ENCODE data around the gene PCBP3.

The PCBP3 gene

DNA sequence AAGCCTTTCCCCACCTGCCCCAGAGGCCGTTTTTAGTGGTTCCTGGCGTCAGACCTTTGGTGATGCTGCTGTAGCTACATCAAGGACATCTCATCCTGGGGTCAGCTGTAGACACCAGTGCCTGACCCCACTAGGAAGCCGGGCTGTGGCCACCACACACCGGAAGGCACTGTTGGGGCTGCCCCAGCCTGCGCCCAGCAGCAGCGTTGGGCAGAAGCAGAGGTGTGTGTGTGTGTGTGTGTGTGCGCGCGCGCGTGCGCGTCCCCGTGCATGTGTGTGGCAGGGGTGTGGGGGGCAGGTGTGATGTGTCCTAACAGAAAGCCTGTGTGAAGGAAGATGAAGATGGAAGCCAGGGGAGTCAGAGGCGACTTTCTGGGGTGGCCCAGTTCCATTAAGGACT, 276.1 kb downstream of the PCBP3 start:
- ChIA-PET CTCF (no interaction called here), POLR2A (no interaction called here)
- H3K4me1 ChIP-seq (ENCODE audit: control extremely low read depth in 1 of 4, control insufficient read depth in 4 of 4, insufficient read depth in 4 of 4, low read length in 3 of 4) = peaks cover 0 to 13% (median 9%) of the 10 kb centered on the region in 4 experiments
- no peak overlapping the region for H3K4me3 ChIP-seq (ENCODE audit: control insufficient read depth in 1 of 7, extremely low read depth in 1 of 7, insufficient read depth in 4 of 7, low read depth in 2 of 7, low read length in 6 of 7)
- peaks cover 0 to 3% (median 0%) of the 10 kb centered on the region in 5 experiments for H3K27me3 ChIP-seq (replicated peaks in 2 of 5; ENCODE audit: control insufficient read depth in 4 of 5, insufficient read depth in 5 of 5, low read length in 4 of 5)
- H3K9me3 ChIP-seq (ENCODE audit: control extremely low read depth in 1 of 5, control insufficient read depth in 4 of 5, insufficient read depth in 2 of 5, low read depth in 1 of 5, low read length in 4 of 5) = peaks cover 0 to 3% (median 1%) of the 10 kb centered on the region in 5 experiments
- 100% methylated on average over 5 of the region's 15 CpGs for WGBS (ENCODE audit: insufficient coverage)
- no peaks in the 10 kb centered on the region for H3K36me3 ChIP-seq (ENCODE audit: control insufficient read depth in 4 of 4, insufficient read depth in 4 of 4, low read length in 3 of 4)
- DNase-seq = no peak
- no peak overlapping the region for H3K27ac ChIP-seq (ENCODE audit: insufficient read depth in 1 of 2, low read depth in 1 of 2, low read length in 2 of 2, poor library complexity in 1 of 2, severe bottlenecking in 2 of 2)

DNA sequence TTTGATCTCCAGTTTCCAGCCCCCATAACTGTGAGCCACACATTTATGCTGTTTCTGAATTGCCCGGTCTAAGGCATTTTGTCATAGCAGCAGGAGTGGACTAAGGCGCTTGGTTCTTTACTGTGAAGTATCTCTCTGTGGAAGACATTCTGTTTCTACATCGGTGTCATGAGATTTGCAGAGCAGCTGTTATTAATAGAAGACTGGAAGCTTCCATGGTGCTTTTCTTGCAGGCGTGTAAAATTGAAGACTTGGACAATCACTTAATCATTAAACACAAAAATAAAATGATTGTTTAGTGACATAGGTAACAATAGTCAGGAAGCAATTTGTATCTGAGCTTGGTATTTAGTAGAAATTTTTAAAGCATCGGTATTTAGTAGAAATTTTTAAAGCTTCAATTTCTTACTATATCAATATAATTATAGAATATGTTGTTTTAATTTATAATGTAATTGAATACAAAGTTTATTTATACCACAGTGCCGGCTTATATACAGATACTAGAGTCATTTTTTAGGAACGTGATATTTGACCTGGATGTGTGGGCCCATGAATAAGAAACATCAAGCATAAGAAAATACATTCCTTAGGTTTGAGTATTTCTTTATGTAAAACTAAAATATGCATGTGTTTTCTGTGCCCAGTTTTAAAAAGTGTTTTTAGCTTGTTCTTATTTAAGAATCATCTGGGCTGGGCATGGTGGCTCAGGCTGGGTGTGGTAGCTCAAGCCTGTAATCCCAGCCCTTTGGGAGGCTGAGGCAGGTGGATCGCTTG, 277.5 kb downstream of the PCBP3 start:
- POLR2A ChIA-PET = no interaction called here
- 100% methylated on average over 1 of the region's 8 CpGs for WGBS (ENCODE audit: insufficient coverage)

DNA sequence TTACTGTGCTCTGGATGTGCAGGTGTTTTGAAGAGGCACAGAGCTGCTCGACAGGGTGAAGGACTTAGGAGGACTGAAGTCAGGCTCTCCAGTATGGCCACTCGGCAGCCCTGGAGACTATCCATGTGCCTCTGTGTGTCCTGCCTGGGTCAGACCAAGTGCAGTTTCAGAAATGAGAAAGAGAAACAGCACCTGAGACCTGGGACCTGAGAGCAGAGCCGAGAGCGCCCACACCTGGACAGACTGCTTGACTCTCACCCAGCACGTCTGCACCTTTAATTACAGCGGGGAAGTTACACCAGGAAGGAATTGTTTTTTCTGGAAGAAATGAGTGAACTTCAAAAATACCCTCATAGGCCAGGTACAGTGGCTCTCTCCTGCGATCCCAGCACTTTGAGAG, 278.4 kb downstream of the PCBP3 start:
- Histone ChIP-seq H3K27me3 (replicated peaks in 2 of 5; ENCODE audit: control insufficient read depth in 4 of 5, insufficient read depth in 5 of 5, low read length in 4 of 5) (peaks cover 0 to 3% (median 0%) of the 10 kb centered on the region in 5 experiments), H3K4me1 (ENCODE audit: control extremely low read depth in 1 of 4, control insufficient read depth in 4 of 4, insufficient read depth in 4 of 4, low read length in 3 of 4) (no peaks in the 10 kb centered on the region), H3K4me3 (ENCODE audit: control insufficient read depth in 1 of 7, extremely low read depth in 1 of 7, insufficient read depth in 4 of 7, low read depth in 2 of 7, low read length in 6 of 7) (no peak overlapping the region), H3K27ac (ENCODE audit: insufficient read depth in 1 of 2, low read depth in 1 of 2, low read length in 2 of 2, poor library complexity in 1 of 2, severe bottlenecking in 2 of 2) (no peak overlapping the region), H3K9me3 (ENCODE audit: control extremely low read depth in 1 of 5, control insufficient read depth in 4 of 5, insufficient read depth in 2 of 5, low read depth in 1 of 5, low read length in 4 of 5) (peaks cover 0 to 3% (median 1%) of the 10 kb centered on the region in 5 experiments), H3K36me3 (ENCODE audit: control insufficient read depth in 4 of 4, insufficient read depth in 4 of 4, low read length in 3 of 4) (no peaks in the 10 kb centered on the region)
- POLR2A ChIA-PET = no interaction called here
- 98% methylated on average over 4 of the region's 7 CpGs for WGBS (ENCODE audit: insufficient coverage)
- DNase-seq = no peak
- CTCF ChIA-PET = interaction anchor here (1.0 to 2.1 kb wide), 4 partner anchors 12 to 45 kb away, joined by 3 to 9 read pairs (median 6); no protein-coding TSS in a partner anchor

More for the DNA sequence above, 277.5 kb downstream of the PCBP3 start:
- Histone ChIP-seq H3K27ac (ENCODE audit: insufficient read depth in 1 of 2, low read depth in 1 of 2, low read length in 2 of 2, poor library complexity in 1 of 2, severe bottlenecking in 2 of 2) (no peak overlapping the region), H3K27me3 (replicated peaks in 2 of 5; ENCODE audit: control insufficient read depth in 4 of 5, insufficient read depth in 5 of 5, low read length in 4 of 5) (peaks cover 0 to 3% (median 0%) of the 10 kb centered on the region in 5 experiments), H3K36me3 (ENCODE audit: control insufficient read depth in 4 of 4, insufficient read depth in 4 of 4, low read length in 3 of 4) (no peaks in the 10 kb centered on the region), H3K4me3 (ENCODE audit: control insufficient read depth in 1 of 7, extremely low read depth in 1 of 7, insufficient read depth in 4 of 7, low read depth in 2 of 7, low read length in 6 of 7) (no peak overlapping the region), H3K9me3 (ENCODE audit: control extremely low read depth in 1 of 5, control insufficient read depth in 4 of 5, insufficient read depth in 2 of 5, low read depth in 1 of 5, low read length in 4 of 5) (peaks cover 0 to 3% (median 1%) of the 10 kb centered on the region in 5 experiments), H3K4me1 (ENCODE audit: control extremely low read depth in 1 of 4, control insufficient read depth in 4 of 4, insufficient read depth in 4 of 4, low read length in 3 of 4) (peaks cover 0 to 9% (median 4%) of the 10 kb centered on the region in 4 experiments)
- CTCF ChIA-PET = interaction anchor here (1.0 to 2.1 kb wide), 3 partner anchors 13 to 44 kb away, joined by 3 to 9 read pairs (median 9); no protein-coding TSS in a partner anchor
- DNase-seq = no peak

DNA sequence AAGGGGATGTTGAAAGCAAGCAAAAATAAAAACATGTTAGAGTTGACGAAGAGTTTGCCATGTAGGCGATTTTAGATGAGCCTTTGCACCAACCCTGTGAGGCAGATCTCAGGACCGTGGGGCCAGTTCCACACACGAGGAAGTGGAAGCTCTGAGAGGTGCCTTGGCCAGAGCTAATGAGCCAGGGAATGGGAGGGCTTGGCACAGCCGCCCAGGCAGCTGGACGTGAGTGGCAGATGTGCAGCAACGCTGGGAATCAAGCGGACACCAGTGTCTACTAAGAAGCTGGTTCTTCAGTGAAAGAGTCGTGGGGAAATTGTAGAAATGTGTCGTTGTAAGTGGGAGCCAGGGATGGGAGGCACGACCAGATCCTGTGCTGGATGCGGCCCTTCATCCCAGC, 279.1 kb downstream of the PCBP3 start:
- ChIA-PET POLR2A (no interaction called here), CTCF (interaction anchor here (1.0 to 2.1 kb wide), 8 partner anchors 11 to 45 kb away, joined by 3 to 9 read pairs (median 4); no protein-coding TSS in a partner anchor)
- no peak overlapping the region for H3K4me3 ChIP-seq (ENCODE audit: control insufficient read depth in 1 of 7, extremely low read depth in 1 of 7, insufficient read depth in 4 of 7, low read depth in 2 of 7, low read length in 6 of 7)
- peaks cover 0 to 3% (median 0%) of the 10 kb centered on the region in 5 experiments for H3K27me3 ChIP-seq (replicated peaks in 2 of 5; ENCODE audit: control insufficient read depth in 4 of 5, insufficient read depth in 5 of 5, low read length in 4 of 5)
- H3K9me3 ChIP-seq (ENCODE audit: control extremely low read depth in 1 of 5, control insufficient read depth in 4 of 5, insufficient read depth in 2 of 5, low read depth in 1 of 5, low read length in 4 of 5) = peaks cover 0 to 3% (median 1%) of the 10 kb centered on the region in 5 experiments
- H3K36me3 ChIP-seq (ENCODE audit: control insufficient read depth in 4 of 4, insufficient read depth in 4 of 4, low read length in 3 of 4) = no peaks in the 10 kb centered on the region
- no peak overlapping the region for H3K27ac ChIP-seq (ENCODE audit: insufficient read depth in 1 of 2, low read depth in 1 of 2, low read length in 2 of 2, poor library complexity in 1 of 2, severe bottlenecking in 2 of 2)
- DNase-seq = no peak
- WGBS (ENCODE audit: insufficient coverage) = 99% methylated on average over 9 of the region's 12 CpGs
- no peaks in the 10 kb centered on the region for H3K4me1 ChIP-seq (ENCODE audit: control extremely low read depth in 1 of 4, control insufficient read depth in 4 of 4, insufficient read depth in 4 of 4, low read length in 3 of 4)

DNA sequence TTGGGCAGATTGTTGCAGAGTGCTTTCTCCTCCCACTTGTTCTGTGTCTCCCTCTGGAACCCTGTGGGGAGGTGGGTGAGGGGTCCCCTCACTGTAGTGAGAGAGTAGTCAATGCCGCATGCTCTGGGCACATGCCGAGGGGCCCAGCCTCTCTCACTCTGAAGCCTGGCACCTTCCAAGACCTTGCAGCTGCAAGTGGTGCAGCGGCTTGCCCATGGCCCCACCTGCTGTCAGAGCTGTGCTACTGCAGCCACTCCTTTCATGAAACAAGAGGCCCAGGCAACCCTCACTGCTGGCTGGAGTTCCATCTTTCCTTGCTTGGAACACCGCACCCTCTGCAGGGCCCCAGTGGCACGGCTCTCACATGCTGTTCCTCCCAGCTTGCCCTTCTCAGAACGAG, 279.6 kb downstream of the PCBP3 start:
- 57% methylated on average over 5 of the region's 6 CpGs for WGBS (ENCODE audit: insufficient coverage)
- Histone ChIP-seq H3K4me1 (ENCODE audit: control extremely low read depth in 1 of 4, control insufficient read depth in 4 of 4, insufficient read depth in 4 of 4, low read length in 3 of 4) (no peaks in the 10 kb centered on the region), H3K9me3 (ENCODE audit: control extremely low read depth in 1 of 5, control insufficient read depth in 4 of 5, insufficient read depth in 2 of 5, low read depth in 1 of 5, low read length in 4 of 5) (peaks cover 0 to 3% (median 1%) of the 10 kb centered on the region in 5 experiments), H3K36me3 (ENCODE audit: control insufficient read depth in 4 of 4, insufficient read depth in 4 of 4, low read length in 3 of 4) (no peaks in the 10 kb centered on the region), H3K27me3 (replicated peaks in 2 of 5; ENCODE audit: control insufficient read depth in 4 of 5, insufficient read depth in 5 of 5, low read length in 4 of 5) (peaks cover 0 to 3% (median 0%) of the 10 kb centered on the region in 5 experiments), H3K4me3 (ENCODE audit: control insufficient read depth in 1 of 7, extremely low read depth in 1 of 7, insufficient read depth in 4 of 7, low read depth in 2 of 7, low read length in 6 of 7) (no peak overlapping the region), H3K27ac (ENCODE audit: insufficient read depth in 1 of 2, low read depth in 1 of 2, low read length in 2 of 2, poor library complexity in 1 of 2, severe bottlenecking in 2 of 2) (no peak overlapping the region)
- ChIA-PET POLR2A (no interaction called here), CTCF (interaction anchor here (1.0 to 2.1 kb wide), 7 partner anchors 12 to 46 kb away, joined by 3 to 9 read pairs (median 3); no protein-coding TSS in a partner anchor)
- peak; percentile 42 to 64 (median 50) for DNase-seq

DNA sequence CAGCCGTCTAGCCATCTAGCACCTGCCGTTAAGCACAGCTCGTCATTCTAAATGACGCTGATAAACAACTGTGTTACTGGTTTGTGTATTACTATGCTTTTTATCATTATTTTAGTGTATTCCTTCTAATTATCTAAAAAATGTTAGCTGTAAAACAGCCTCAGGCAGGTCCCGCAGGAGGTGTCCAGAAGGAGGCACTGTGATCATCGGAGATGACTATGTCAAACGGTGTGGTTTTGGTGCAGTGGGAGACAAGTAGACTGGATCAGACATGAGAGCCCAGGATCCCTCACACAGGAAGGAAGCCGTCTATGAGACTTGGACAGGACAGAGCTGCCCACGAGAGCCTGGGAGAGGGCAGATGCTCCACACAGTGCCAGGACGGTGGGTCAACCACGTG, 282.8 kb downstream of the PCBP3 start:
- Histone ChIP-seq H3K4me3 (ENCODE audit: control insufficient read depth in 1 of 7, extremely low read depth in 1 of 7, insufficient read depth in 4 of 7, low read depth in 2 of 7, low read length in 6 of 7) (no peak overlapping the region), H3K36me3 (ENCODE audit: control insufficient read depth in 4 of 4, insufficient read depth in 4 of 4, low read length in 3 of 4) (no peaks in the 10 kb centered on the region), H3K27ac (ENCODE audit: insufficient read depth in 1 of 2, low read depth in 1 of 2, low read length in 2 of 2, poor library complexity in 1 of 2, severe bottlenecking in 2 of 2) (no peak overlapping the region), H3K9me3 (ENCODE audit: control extremely low read depth in 1 of 5, control insufficient read depth in 4 of 5, insufficient read depth in 2 of 5, low read depth in 1 of 5, low read length in 4 of 5) (peaks cover 0 to 4% (median 1%) of the 10 kb centered on the region in 5 experiments), H3K27me3 (replicated peaks in 2 of 5; ENCODE audit: control insufficient read depth in 4 of 5, insufficient read depth in 5 of 5, low read length in 4 of 5) (no peaks in the 10 kb centered on the region), H3K4me1 (ENCODE audit: control extremely low read depth in 1 of 4, control insufficient read depth in 4 of 4, insufficient read depth in 4 of 4, low read length in 3 of 4) (no peaks in the 10 kb centered on the region)
- no peak for DNase-seq
- WGBS (ENCODE audit: insufficient coverage) = 54% methylated on average over 7 of the region's 11 CpGs
- CTCF ChIA-PET = no interaction called here
- POLR2A ChIA-PET = no interaction called here

DNA sequence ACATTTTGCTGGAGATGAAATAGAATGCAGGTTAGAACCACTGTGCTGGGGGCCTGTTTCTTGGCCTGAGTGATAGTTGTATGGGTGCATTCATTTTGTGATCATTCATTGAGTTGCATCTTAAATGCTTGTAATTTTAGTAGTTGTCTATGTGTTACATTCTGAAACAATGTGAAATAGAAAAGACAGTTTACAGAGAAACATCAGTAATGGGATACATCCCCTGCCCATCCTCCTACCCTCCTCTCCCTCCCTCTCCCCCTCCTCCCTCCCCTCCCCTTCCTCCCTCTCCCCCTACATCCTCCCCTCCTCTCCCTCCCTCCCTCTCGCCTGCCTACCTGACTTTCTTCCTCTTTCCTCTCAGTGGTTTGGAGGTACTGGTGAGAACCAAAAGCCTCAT, 283.5 kb downstream of the PCBP3 start:
- Histone ChIP-seq H3K27ac (ENCODE audit: insufficient read depth in 1 of 2, low read depth in 1 of 2, low read length in 2 of 2, poor library complexity in 1 of 2, severe bottlenecking in 2 of 2) (no peak overlapping the region), H3K4me3 (ENCODE audit: control insufficient read depth in 1 of 7, extremely low read depth in 1 of 7, insufficient read depth in 4 of 7, low read depth in 2 of 7, low read length in 6 of 7) (no peak overlapping the region), H3K9me3 (ENCODE audit: control extremely low read depth in 1 of 5, control insufficient read depth in 4 of 5, insufficient read depth in 2 of 5, low read depth in 1 of 5, low read length in 4 of 5) (peaks cover 0 to 10% (median 1%) of the 10 kb centered on the region in 5 experiments), H3K4me1 (ENCODE audit: control extremely low read depth in 1 of 4, control insufficient read depth in 4 of 4, insufficient read depth in 4 of 4, low read length in 3 of 4) (no peaks in the 10 kb centered on the region), H3K36me3 (ENCODE audit: control insufficient read depth in 4 of 4, insufficient read depth in 4 of 4, low read length in 3 of 4) (no peaks in the 10 kb centered on the region), H3K27me3 (replicated peaks in 2 of 5; ENCODE audit: control insufficient read depth in 4 of 5, insufficient read depth in 5 of 5, low read length in 4 of 5) (no peaks in the 10 kb centered on the region)
- ChIA-PET CTCF (interaction anchor here (1.4 kb wide), 1 partner anchor 106 kb away, joined by 3 read pairs; no protein-coding TSS in a partner anchor), POLR2A (interaction anchor here (1.1 kb wide), 1 partner anchor 12 kb away, joined by 3 read pairs; no protein-coding TSS in a partner anchor)
- DNase-seq = no peak
- WGBS (ENCODE audit: insufficient coverage) = no CpG with 5 or more reads among the region's 1 CpG

Data from common myeloid progenitor, CD34-positive (primary cell).